HG03108 (cell line): Measurements from ENCODE around the gene GUSB.

Experiments
- ATAC-seq: cut with Tn5 transposase; IDR thresholded peaks from one replicate; pipeline ENCODE4 v1.9.1; 2021; ENCODE audit warnings: moderate library complexity; ENCODE audit not compliant: unreplicated experiment

GUSB gene

GRCh38 chr7:65938336-65938895, 43.6 kb downstream of the GUSB start:
- no peak for ATAC-seq

GRCh38 chr7:65937296-65937695, 44.7 kb downstream of the GUSB start:
- ATAC-seq, result no peak

GRCh38 chr7:65931685-65932084, 50.3 kb downstream of the GUSB start:
- ATAC-seq, result no peak

GRCh38 chr7:65927489-65928448, 54.2 kb downstream of the GUSB start:
- no peak for ATAC-seq

- no peak for ATAC-seq
These were observed 55.4 kb downstream of the GUSB start for GRCh38 chr7:65926588-65926987.

DNA sequence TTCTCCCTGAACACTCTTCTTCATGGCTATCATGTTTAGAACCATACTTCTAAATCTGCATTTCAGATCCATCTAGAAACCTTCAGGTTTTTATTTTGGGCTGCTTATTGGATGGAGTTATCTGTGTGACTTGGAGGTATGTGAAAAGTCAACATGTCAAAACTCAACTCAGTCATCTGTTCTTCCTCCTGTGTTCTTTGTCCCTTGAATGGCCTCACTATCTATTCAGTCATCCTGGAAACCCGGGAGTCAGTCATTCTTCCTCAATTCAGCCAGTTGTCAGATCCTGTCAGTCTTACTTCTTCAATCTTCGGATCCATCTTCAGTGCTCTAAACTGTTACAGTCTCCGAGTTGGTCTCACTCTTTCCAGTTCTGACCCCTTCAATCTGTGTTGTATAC, 57.0 kb downstream of the GUSB start:
- no peak for ATAC-seq

GRCh38 chr7:65924193-65924592, 57.8 kb downstream of the GUSB start:
- no peak for ATAC-seq

DNA sequence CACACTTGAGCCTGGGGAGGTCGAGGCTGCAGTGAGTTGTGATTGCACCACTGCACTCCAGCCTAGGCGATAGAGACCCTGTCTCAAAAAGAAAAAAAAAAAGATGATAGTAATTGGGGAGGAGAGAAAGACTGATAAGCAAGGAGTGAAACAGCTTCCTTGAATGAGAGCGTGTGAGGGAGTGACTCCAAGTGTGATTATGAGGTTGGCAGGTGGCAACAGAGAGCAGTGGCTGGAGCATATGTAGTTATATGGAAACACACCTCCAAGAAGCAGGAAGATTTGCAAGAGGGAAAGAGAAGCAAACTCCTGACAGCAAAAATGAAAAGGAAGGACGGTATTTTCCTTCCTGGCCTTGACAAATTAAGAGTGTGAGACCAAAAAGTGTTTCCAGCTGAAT, 58.7 kb downstream of the GUSB start:
- ATAC-seq, result no peak

DNA sequence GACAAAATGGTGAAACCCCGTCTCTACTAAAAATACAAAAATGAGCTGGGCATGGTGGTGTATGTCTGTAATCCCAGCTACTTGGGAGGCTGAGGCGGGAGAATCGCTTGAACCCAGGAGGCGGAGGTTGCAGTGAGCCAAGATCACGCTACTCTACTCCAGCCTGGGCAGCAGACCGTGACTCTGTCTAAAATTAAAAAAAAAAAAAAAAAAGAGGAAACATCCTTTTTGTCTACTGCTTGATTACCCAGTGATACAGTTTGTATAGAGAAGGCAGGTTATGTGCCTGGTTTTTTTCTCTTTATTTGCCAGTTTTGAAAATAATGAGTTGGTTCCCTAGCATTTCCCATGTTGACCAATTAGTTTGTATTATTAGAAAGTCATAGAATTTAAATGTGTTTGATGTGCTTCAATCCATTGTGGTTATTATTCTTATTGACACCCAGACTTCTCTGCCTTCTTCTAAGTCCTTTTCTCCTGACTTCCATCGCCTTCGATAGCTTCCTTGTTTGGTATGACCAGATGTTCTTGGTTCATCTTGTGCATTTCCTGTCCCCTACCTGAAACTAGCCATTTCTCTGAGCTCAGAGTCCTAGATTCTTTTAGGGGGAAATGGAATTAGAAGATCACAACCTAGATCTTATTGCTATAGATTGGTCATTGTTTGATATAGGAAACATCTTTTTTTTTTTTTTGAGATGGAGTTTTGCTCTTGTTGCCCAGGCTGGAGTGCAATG, 65.9 kb downstream of the GUSB start:
- no peak for ATAC-seq

DNA sequence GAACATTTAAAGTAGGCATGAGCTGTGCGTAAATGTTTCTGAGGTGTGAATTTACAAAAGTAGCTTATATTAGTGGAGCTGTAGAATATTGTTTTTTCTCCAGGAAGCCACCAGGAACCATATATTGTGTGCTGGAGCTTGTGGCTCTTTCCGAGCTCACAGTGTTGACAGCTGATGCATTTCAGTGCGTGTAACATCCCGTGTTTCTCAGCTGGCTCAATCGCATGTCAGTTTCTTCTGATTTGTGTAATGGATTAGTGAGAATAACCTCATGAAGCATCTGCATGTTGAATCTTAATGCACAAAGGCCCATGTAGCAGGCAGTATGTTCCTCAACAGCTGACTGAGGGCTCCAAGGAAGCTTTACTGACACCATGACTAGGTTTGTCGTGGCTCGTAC, 69.8 kb downstream of the GUSB start:
- no peak for ATAC-seq
